Ishikawa (cell line): Measurements from ENCODE around the gene GYPC.

Experiments
- CEBPB ChIP-seq: IDR thresholded peaks from 2 replicates; pipeline ENCODE4 v1.6.1; 2012
- EP300 ChIP-seq: IDR thresholded peaks from 2 replicates; pipeline ENCODE4 v1.6.1; 2012; ENCODE audit warnings: borderline replicate concordance
- FOXM1 ChIP-seq: IDR thresholded peaks from 2 replicates; pipeline ENCODE4 v1.6.1; 2012; ENCODE audit warnings: low read depth, borderline replicate concordance
- RAD21 ChIP-seq: IDR thresholded peaks from 2 replicates; pipeline ENCODE4 v1.6.1; 2012; ENCODE audit warnings: low read depth
- REST ChIP-seq: IDR thresholded peaks from 2 replicates; pipeline ENCODE4 v1.6.1; 2012; ENCODE audit warnings: low read depth, mild to moderate bottlenecking
- TAF1 ChIP-seq: IDR thresholded peaks from 2 replicates; pipeline ENCODE4 v1.6.1; 2012; ENCODE audit warnings: low read depth, mild to moderate bottlenecking
- YY1 ChIP-seq: IDR thresholded peaks from 2 replicates; pipeline ENCODE4 v1.6.1; 2012; ENCODE audit warnings: low read depth

GRCh38 chr2:126623000-126623399, 33.0 kb upstream of the GYPC start:
- TF ChIP-seq TAF1 (no peak), CEBPB (no peak), FOXM1 (no peak), EP300 (no peak), REST (no peak), YY1 (no peak), RAD21 (no peak)
